Caki2 (cell line): ENCODE measurements around the gene HDDC3. TPM values are rescaled to one million over a fixed set of nuclear protein-coding genes. Genes with fewer than 3 reads are reported as not detected.

ENCODE experiments used
- DNase-seq: peaks from one replicate; pipeline ENCODE4 v3.0.0-alpha.2; 2015; ENCODE audit warnings: low read depth
- in situ Hi-C: cut with HindIII; loops from 2 replicates; pipeline ENCODE4 v1.10.0; 2016; ENCODE audit warnings: low sequenced_read_pairs, low pct_unique_long_range_greater_than_20kb, mixed read lengths
- total RNA-seq: library from RNA; depleted of rRNA; stranded (reverse); fragments of >200 nt; shearing (Covaris generic); gene quantifications from 2 replicates; pipeline ENCODE4 v1.2.3, GENCODE V29; 2014; ENCODE audit warnings: low replicate concordance

The HDDC3 gene
- total RNA-seq, 1 experiment from 2014 or later: 38.5 TPM

GRCh38 chr15:90955624-90956273 is 23.4 kb upstream of the HDDC3 start:
- DNase-seq: no peak
- in situ Hi-C loops: no loop called here

GRCh38 chr15:90954712-90955623 is 22.6 kb upstream of the HDDC3 start, which contains the start of gene RCCD1:
RCCD1 (plus strand) TSS chr15:90954884; CDS start chr15:90956735, 1,851 bp downstream.
- in situ Hi-C loops: no loop called here
- DNase-seq: peak; percentile 90

- in situ Hi-C loops: no loop called here
- DNase-seq: no peak
These were observed 21.8 kb upstream of the HDDC3 start for GRCh38 chr15:90953947-90954711.

GRCh38 chr15:90952901-90953677 is 20.7 kb upstream of the HDDC3 start:
- DNase-seq: no peak
- in situ Hi-C loops: no loop called here

- in situ Hi-C loops: no loop called here
- DNase-seq: no peak
These were observed 18.3 kb upstream of the HDDC3 start for GRCh38 chr15:90950676-90951075.

- no peak for DNase-seq
- in situ Hi-C loops: no loop called here
These were observed 17.8 kb upstream of the HDDC3 start for GRCh38 chr15:90949979-90950675.

GRCh38 chr15:90948506-90948905 is 16.2 kb upstream of the HDDC3 start:
- in situ Hi-C loops: no loop called here
- no peak for DNase-seq

- in situ Hi-C loops: no loop called here
- no peak for DNase-seq
These were observed 15.4 kb upstream of the HDDC3 start for GRCh38 chr15:90947577-90948357.

- in situ Hi-C loops: no loop called here
- DNase-seq: no peak
These were observed 14.7 kb upstream of the HDDC3 start for GRCh38 chr15:90946941-90947576.

GRCh38 chr15:90946538-90946937 is 14.2 kb upstream of the HDDC3 start:
- DNase-seq: no peak
- in situ Hi-C loops: no loop called here

- DNase-seq: no peak
- in situ Hi-C loops: no loop called here
These were observed 12.7 kb upstream of the HDDC3 start for GRCh38 chr15:90945091-90945490.

- in situ Hi-C loops: no loop called here
- no peak for DNase-seq
These were observed 10.2 kb upstream of the HDDC3 start for GRCh38 chr15:90942354-90943120.

GRCh38 chr15:90941038-90941437 is 8.7 kb upstream of the HDDC3 start:
- in situ Hi-C loops: no loop called here
- no peak for DNase-seq

- in situ Hi-C loops: no loop called here
- DNase-seq: no peak
These were observed 7.4 kb upstream of the HDDC3 start for GRCh38 chr15:90939756-90940155.

- in situ Hi-C loops: no loop called here
- no peak for DNase-seq
These were observed 5.9 kb upstream of the HDDC3 start for GRCh38 chr15:90938261-90938660.

- in situ Hi-C loops: no loop called here
- no peak for DNase-seq
These were observed 4.5 kb upstream of the HDDC3 start for GRCh38 chr15:90936823-90937222.
